ENCODE results near the gene P4HA2.
A peak's percentile ranks its signal among the peaks of the same experiment; 100 is the strongest.

Gene P4HA2

GRCh38 chr5:132199116-132199680 lies 28.5 kb downstream of the P4HA2 start:
- DNase-seq (ENCODE audit: low spot score) = no peak
- TF ChIP-seq CTCF (IDR thresholded peaks at IDR 0.05; ENCODE audit: borderline replicate concordance, control extremely low read depth, extremely low read depth, insufficient read depth, missing control alignments) = no peak
- in situ Hi-C loops (cut with MboI; ENCODE audit: low sequenced_read_pairs, unreplicated experiment) = no loop called here

GRCh38 chr5:132198571-132198970 lies 29.1 kb downstream of the P4HA2 start:
- no peak for DNase-seq (ENCODE audit: low spot score)
- in situ Hi-C loops (cut with MboI; ENCODE audit: low sequenced_read_pairs, unreplicated experiment) = no loop called here
- no peak for TF ChIP-seq CTCF (IDR thresholded peaks at IDR 0.05; ENCODE audit: borderline replicate concordance, control extremely low read depth, extremely low read depth, insufficient read depth, missing control alignments)

DNA sequence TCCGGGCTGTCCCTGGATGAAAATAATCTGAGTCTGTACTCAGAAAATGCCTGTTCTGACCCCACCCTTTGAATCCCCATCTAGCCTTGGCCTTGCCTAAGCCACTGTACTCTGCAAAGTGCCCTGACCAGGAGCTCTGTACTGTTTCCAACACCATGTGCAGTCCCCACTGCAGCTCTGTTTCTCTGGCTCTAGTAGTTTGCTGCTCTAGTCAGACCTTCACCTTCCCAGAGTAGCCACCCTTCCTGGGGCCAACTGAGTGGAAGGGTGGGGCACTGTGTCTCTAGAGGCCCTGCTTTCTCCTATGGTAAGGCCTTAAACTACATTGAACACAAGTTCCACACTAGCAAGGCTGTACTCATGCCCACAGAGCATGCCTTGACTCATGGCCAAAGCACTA lies 31.9 kb downstream of the P4HA2 start:
- DNase-seq (ENCODE audit: low spot score) = no peak
- in situ Hi-C loops (cut with MboI; ENCODE audit: low sequenced_read_pairs, unreplicated experiment) = no loop called here
- no peak for TF ChIP-seq CTCF (IDR thresholded peaks at IDR 0.05; ENCODE audit: borderline replicate concordance, control extremely low read depth, extremely low read depth, insufficient read depth, missing control alignments)

- no peak for DNase-seq (ENCODE audit: low spot score)
- in situ Hi-C loops (cut with MboI; ENCODE audit: low sequenced_read_pairs, unreplicated experiment) = no loop called here
Measured at GRCh38 chr5:132193165-132193694, 34.4 kb downstream of the P4HA2 start.

GRCh38 chr5:132190161-132190817 lies 37.4 kb downstream of the P4HA2 start:
- peak; percentile 37 for TF ChIP-seq CTCF (IDR thresholded peaks at IDR 0.05; ENCODE audit: borderline replicate concordance, control extremely low read depth, extremely low read depth, insufficient read depth, missing control alignments)
- DNase-seq (ENCODE audit: low spot score) = peak; percentile 77

More at GRCh38 chr5:132193165-132193694, 34.4 kb downstream of the P4HA2 start:
- TF ChIP-seq CTCF (IDR thresholded peaks at IDR 0.05; ENCODE audit: borderline replicate concordance, control extremely low read depth, extremely low read depth, insufficient read depth, missing control alignments) = no peak

DNA sequence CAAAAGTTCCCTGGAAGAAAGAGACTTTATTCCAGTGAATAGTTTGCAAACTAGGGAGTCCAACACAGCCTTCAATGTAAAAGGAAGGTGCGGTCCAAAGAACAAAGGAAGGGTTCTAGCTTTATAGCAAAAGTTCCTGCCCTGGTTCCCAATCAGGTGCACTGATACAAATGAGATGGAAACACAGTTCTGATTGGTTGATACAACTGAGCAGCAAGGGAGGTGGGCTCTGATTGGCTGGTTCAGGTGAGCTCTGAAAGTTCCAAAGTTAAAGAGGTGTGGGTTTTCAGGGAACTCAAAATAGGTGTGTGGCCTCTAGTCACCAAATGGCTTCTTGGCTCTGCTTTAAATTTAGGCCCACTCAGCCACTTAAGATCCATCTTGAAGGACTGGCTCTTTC lies 43.1 kb downstream of the P4HA2 start:
- in situ Hi-C loops (cut with MboI; ENCODE audit: low sequenced_read_pairs, unreplicated experiment) = no loop called here
- DNase-seq (ENCODE audit: low spot score) = no peak
- TF ChIP-seq CTCF (IDR thresholded peaks at IDR 0.05; ENCODE audit: borderline replicate concordance, control extremely low read depth, extremely low read depth, insufficient read depth, missing control alignments) = no peak

More at GRCh38 chr5:132190161-132190817, 37.4 kb downstream of the P4HA2 start:
- in situ Hi-C loops (cut with MboI; ENCODE audit: low sequenced_read_pairs, unreplicated experiment) = no loop called here
